ENCODE data around the gene RIT2. TPM values are rescaled to one million over a fixed set of nuclear protein-coding genes. Genes with fewer than 3 reads are reported as not detected.

Gene RIT2
- total and polyA plus RNA-seq, 3 donors from 2014 or later: 0.82 TPM; not detected in 2

DNA sequence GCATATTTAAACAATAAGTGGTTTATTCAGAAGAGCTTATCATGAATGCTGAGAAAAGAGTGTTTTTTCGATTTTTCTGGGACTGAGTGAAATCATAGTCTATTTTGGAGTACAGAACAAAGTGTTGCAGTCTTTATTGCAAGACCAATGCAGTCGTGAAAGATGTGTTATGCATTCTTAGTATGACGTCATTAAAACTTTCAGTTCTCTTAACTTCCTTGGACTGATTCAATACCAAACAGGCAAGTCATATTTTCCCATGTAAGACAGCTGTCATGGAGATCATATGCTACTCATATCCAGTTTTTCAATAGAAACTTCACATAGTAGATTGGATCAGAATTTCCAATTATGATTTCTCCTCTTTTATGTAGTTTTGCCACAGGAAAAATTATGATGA is 92.6 kb downstream of the RIT2 start:
- 45 to 69% methylated on average over 3 of the region's 3 CpGs for WGBS, 2 donors
- H3K4me3 ChIP-seq: no peak overlapping the region
- H3K4me1 ChIP-seq: no peaks in the 10 kb centered on the region
- no peaks in the 10 kb centered on the region for H3K9me3 ChIP-seq
- no peak for DNase-seq
- TF ChIP-seq, protein P1, sequence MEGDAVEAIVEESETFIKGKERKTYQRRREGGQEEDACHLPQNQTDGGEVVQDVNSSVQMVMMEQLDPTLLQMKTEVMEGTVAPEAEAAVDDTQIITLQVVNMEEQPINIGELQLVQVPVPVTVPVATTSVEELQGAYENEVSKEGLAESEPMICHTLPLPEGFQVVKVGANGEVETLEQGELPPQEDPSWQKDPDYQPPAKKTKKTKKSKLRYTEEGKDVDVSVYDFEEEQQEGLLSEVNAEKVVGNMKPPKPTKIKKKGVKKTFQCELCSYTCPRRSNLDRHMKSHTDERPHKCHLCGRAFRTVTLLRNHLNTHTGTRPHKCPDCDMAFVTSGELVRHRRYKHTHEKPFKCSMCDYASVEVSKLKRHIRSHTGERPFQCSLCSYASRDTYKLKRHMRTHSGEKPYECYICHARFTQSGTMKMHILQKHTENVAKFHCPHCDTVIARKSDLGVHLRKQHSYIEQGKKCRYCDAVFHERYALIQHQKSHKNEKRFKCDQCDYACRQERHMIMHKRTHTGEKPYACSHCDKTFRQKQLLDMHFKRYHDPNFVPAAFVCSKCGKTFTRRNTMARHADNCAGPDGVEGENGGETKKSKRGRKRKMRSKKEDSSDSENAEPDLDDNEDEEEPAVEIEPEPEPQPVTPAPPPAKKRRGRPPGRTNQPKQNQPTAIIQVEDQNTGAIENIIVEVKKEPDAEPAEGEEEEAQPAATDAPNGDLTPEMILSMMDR (IDR thresholded peaks at IDR 0.05): no peak
- no peak for TF ChIP-seq POLR2A (IDR thresholded peaks at IDR 0.05)
- H3K27me3 ChIP-seq: no peaks in the 10 kb centered on the region
- H3K27ac ChIP-seq: no peak overlapping the region
- H3K36me3 ChIP-seq (ENCODE audit: low read depth, missing control alignments): no peaks in the 10 kb centered on the region
- intact Hi-C loops (cut with DNase I; ENCODE audit: low total_unique reads): no loop called here

DNA sequence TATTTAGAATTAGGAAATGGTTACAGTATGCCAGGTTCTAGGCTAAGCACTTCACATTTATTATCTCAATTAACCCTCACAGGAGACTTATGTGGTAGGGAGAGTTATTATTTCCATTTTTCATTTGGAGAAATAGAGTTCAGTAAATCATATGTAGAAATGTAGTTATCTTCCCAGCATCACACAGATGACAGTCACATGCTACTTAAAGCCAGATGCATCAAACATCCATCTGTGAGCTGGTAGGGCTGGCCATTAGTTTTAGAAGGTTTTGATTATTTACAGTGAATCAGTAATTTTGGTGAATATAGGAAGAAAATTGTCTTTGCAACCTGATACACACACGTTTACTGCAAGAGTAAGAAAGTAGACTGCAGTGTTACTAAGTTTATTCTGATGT is 97.9 kb downstream of the RIT2 start:
- H3K36me3 ChIP-seq (ENCODE audit: low read depth, missing control alignments): no peaks in the 10 kb centered on the region
- intact Hi-C loops (cut with DNase I; ENCODE audit: low total_unique reads): no loop called here
- no peak for DNase-seq
- no peaks in the 10 kb centered on the region for H3K27me3 ChIP-seq
- H3K27ac ChIP-seq: no peak overlapping the region
- no peak overlapping the region for H3K4me3 ChIP-seq
- WGBS, 2 donors: 69 to 70% methylated on average over 1 of the region's 1 CpG
- H3K9me3 ChIP-seq: no peaks in the 10 kb centered on the region
- no peaks in the 10 kb centered on the region for H3K4me1 ChIP-seq
- TF ChIP-seq POLR2A (IDR thresholded peaks at IDR 0.05): no peak
- TF ChIP-seq, protein P1 (IDR thresholded peaks at IDR 0.05): no peak

DNA sequence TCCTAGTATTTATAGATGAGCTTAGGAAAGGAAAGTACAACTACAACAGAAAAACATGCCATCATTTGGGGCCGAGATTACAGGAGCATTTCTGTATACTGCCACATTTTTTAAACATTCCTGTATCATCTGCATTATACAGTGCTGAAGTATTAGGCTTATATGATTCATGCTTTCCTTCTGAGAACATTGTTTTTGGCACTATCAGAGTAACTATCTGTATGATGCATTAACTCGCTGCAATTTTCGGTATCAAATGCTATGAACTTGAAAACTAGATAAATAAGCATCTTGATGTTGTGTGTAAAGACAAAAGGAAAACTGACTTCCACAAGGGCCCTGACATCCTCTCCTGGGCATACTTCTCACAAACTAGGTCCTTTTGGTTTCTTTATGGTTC is 102.0 kb downstream of the RIT2 start:
- DNase-seq: no peak
- Histone ChIP-seq H3K27me3 (no peaks in the 10 kb centered on the region), H3K4me1 (no peaks in the 10 kb centered on the region), H3K9me3 (no peaks in the 10 kb centered on the region), H3K27ac (no peak overlapping the region), H3K4me3 (no peak overlapping the region), H3K36me3 (ENCODE audit: low read depth, missing control alignments) (no peaks in the 10 kb centered on the region)
- 81 to 94% methylated on average over 3 of the region's 3 CpGs for WGBS, 2 donors
- intact Hi-C loops (cut with DNase I; ENCODE audit: low total_unique reads): no loop called here
- TF ChIP-seq, protein P1 (IDR thresholded peaks at IDR 0.05): no peak
- no peak for TF ChIP-seq POLR2A (IDR thresholded peaks at IDR 0.05)

DNA sequence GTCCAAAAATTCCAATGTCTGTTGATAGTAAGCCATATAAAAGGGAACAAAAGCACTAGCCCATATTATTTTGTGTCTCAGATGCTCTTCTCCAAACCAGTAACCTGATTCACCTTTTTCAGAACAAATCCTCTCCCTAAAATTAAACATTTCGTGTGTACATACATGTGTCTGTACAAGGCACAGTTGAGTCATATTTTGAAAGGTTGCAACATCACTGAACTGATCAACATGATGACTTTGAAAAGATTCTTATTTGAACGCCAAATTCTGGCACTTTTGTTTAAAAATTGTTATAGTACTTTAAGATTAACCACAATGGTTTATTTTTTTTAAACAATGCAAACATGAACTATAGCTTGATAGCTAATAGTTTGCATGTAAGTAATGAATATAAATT is 102.5 kb downstream of the RIT2 start:
- WGBS, 2 donors: 86 to 90% methylated on average over 2 of the region's 2 CpGs
- H3K4me3 ChIP-seq: no peak overlapping the region
- TF ChIP-seq POLR2A (IDR thresholded peaks at IDR 0.05): no peak
- TF ChIP-seq, protein P1 (IDR thresholded peaks at IDR 0.05): no peak
- DNase-seq: no peak
- H3K4me1 ChIP-seq: no peaks in the 10 kb centered on the region
- intact Hi-C loops (cut with DNase I; ENCODE audit: low total_unique reads): no loop called here
- H3K27ac ChIP-seq: no peak overlapping the region
- no peaks in the 10 kb centered on the region for H3K27me3 ChIP-seq
- H3K9me3 ChIP-seq: no peaks in the 10 kb centered on the region
- no peaks in the 10 kb centered on the region for H3K36me3 ChIP-seq (ENCODE audit: low read depth, missing control alignments)

DNA sequence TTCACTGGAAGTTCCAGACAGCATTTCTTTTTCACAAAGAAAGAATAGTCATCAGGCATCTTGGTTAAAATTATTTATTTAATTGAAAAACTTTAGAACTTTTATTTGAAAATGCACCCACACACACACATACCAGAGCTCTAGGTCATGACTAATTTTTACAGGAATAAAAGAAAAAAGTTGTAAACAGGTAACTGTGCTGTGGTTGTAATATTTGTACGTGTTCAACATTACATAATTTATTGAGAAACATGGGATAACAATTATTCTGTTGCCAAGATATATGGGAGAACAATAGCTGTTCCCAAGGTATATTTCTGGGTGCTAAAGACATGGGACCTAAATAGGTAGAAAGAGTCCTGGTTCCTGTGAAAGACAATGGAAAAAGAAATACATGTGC is 104.9 kb downstream of the RIT2 start:
- H3K9me3 ChIP-seq: no peaks in the 10 kb centered on the region
- H3K4me3 ChIP-seq: no peak overlapping the region
- H3K27ac ChIP-seq: no peak overlapping the region
- no peaks in the 10 kb centered on the region for H3K4me1 ChIP-seq
- WGBS, 2 donors: 81 to 88% methylated on average over 1 of the region's 1 CpG
- intact Hi-C loops (cut with DNase I; ENCODE audit: low total_unique reads): no loop called here
- no peaks in the 10 kb centered on the region for H3K27me3 ChIP-seq
- TF ChIP-seq, protein P1 (IDR thresholded peaks at IDR 0.05): no peak
- TF ChIP-seq POLR2A (IDR thresholded peaks at IDR 0.05): no peak
- H3K36me3 ChIP-seq (ENCODE audit: low read depth, missing control alignments): no peaks in the 10 kb centered on the region
- DNase-seq: no peak
